ENCODE measurements around the gene RAB3C.

Gene RAB3C

GRCh38 chr5:58816181-58816731 lies 233.4 kb downstream of the RAB3C start:
- TF ChIP-seq CTCF (IDR thresholded peaks at IDR 0.05; ENCODE audit: poor library complexity, severe bottlenecking), result no peak
- Histone ChIP-seq H3K4me3 (ENCODE audit: severe bottlenecking) (no peak overlapping the region), H3K36me3 (ENCODE audit: low read depth) (no peaks in the 10 kb centered on the region), H3K9me3 (ENCODE audit: severe bottlenecking) (no peaks in the 10 kb centered on the region), H3K4me1 (ENCODE audit: insufficient read depth, poor library complexity, severe bottlenecking) (no peaks in the 10 kb centered on the region), H3K27me3 (ENCODE audit: insufficient read depth, poor library complexity, severe bottlenecking) (peaks cover 4% of the 10 kb centered on the region), H3K27ac (ENCODE audit: poor library complexity, severe bottlenecking) (no peak overlapping the region)
- ATAC-seq (ENCODE audit: low read depth) (no peak), DNase-seq (ENCODE audit: low spot score) (no peak)

GRCh38 chr5:58818465-58818864 lies 235.6 kb downstream of the RAB3C start:
- no peaks in the 10 kb centered on the region for H3K36me3 ChIP-seq (ENCODE audit: low read depth)
- H3K27me3 ChIP-seq (ENCODE audit: insufficient read depth, poor library complexity, severe bottlenecking), result peaks cover 6% of the 10 kb centered on the region
- no peak for TF ChIP-seq CTCF (IDR thresholded peaks at IDR 0.05; ENCODE audit: poor library complexity, severe bottlenecking)
- H3K4me1 ChIP-seq (ENCODE audit: insufficient read depth, poor library complexity, severe bottlenecking), result no peaks in the 10 kb centered on the region
- no peak overlapping the region for H3K27ac ChIP-seq (ENCODE audit: poor library complexity, severe bottlenecking)
- no peak for ATAC-seq (ENCODE audit: low read depth)
- H3K4me3 ChIP-seq (ENCODE audit: severe bottlenecking), result no peak overlapping the region
- DNase-seq (ENCODE audit: low spot score), result no peak
- no peaks in the 10 kb centered on the region for H3K9me3 ChIP-seq (ENCODE audit: severe bottlenecking)

- DNase-seq (ENCODE audit: low spot score) (no peak), ATAC-seq (ENCODE audit: low read depth) (no peak)
- peaks cover 7% of the 10 kb centered on the region for H3K27me3 ChIP-seq (ENCODE audit: insufficient read depth, poor library complexity, severe bottlenecking)
- no peaks in the 10 kb centered on the region for H3K4me1 ChIP-seq (ENCODE audit: insufficient read depth, poor library complexity, severe bottlenecking)
- no peak overlapping the region for H3K4me3 ChIP-seq (ENCODE audit: severe bottlenecking)
- no peaks in the 10 kb centered on the region for H3K9me3 ChIP-seq (ENCODE audit: severe bottlenecking)
- H3K27ac ChIP-seq (ENCODE audit: poor library complexity, severe bottlenecking), result no peak overlapping the region
- H3K36me3 ChIP-seq (ENCODE audit: low read depth), result no peaks in the 10 kb centered on the region
- no peak for TF ChIP-seq CTCF (IDR thresholded peaks at IDR 0.05; ENCODE audit: poor library complexity, severe bottlenecking)
These were observed 242.6 kb downstream of the RAB3C start for GRCh38 chr5:58825441-58825840.

GRCh38 chr5:58825899-58826298 lies 243.0 kb downstream of the RAB3C start:
- no peaks in the 10 kb centered on the region for H3K4me1 ChIP-seq (ENCODE audit: insufficient read depth, poor library complexity, severe bottlenecking)
- no peak for ATAC-seq (ENCODE audit: low read depth)

More at GRCh38 chr5:58825899-58826298, 243.0 kb downstream of the RAB3C start:
- no peak for DNase-seq (ENCODE audit: low spot score)
- TF ChIP-seq CTCF (IDR thresholded peaks at IDR 0.05; ENCODE audit: poor library complexity, severe bottlenecking), result no peak
- Histone ChIP-seq H3K36me3 (ENCODE audit: low read depth) (no peaks in the 10 kb centered on the region), H3K27ac (ENCODE audit: poor library complexity, severe bottlenecking) (no peak overlapping the region), H3K9me3 (ENCODE audit: severe bottlenecking) (no peaks in the 10 kb centered on the region), H3K27me3 (ENCODE audit: insufficient read depth, poor library complexity, severe bottlenecking) (peaks cover 7% of the 10 kb centered on the region), H3K4me3 (ENCODE audit: severe bottlenecking) (no peak overlapping the region)
